Tibial nerve (tissue), 4 donors: Measurements from ENCODE around the gene CLTCL1. TPM values are rescaled to one million over a fixed set of nuclear protein-coding genes. Genes with fewer than 3 reads are reported as not detected.
"Not testable (repeated sequence)": the region's sequence is repeated elsewhere in the genome, so short reads cannot be mapped to it uniquely, and the experiment has no call there.

Source experiments
- DNase-seq, 2 donors: peaks; one replicate each; pipeline ENCODE4 v3.0.0-alpha.2; 2019; ENCODE audit warnings: low spot score in 2 of 2
- H3K27ac ChIP-seq, 4 donors: fragments of 200-600 bp; sonication (generic) in 3 of 4; one replicate each; pipeline ENCODE4 v1.5.1; 2017 to 2019; ENCODE audit warnings: mild to moderate bottlenecking in 1 of 4
- H3K27me3 ChIP-seq, 2 donors: fragments of 200-600 bp; sonication (generic) in 1 of 2; one replicate each; pipeline versions ENCODE4 v1.5.1 to v1.6.0; 2017 to 2019
- H3K36me3 ChIP-seq, 3 donors: fragments of 200-600 bp; sonication (generic); one replicate each; pipeline ENCODE4 v1.5.1; 2018 to 2019
- H3K4me1 ChIP-seq, 4 donors: fragments of 200-600 bp; sonication (generic) in 3 of 4; one replicate each; pipeline ENCODE4 v1.5.1; 2017 to 2019
- H3K4me3 ChIP-seq, 4 donors: fragments of 200-600 bp; sonication (generic) in 3 of 4; one replicate each; pipeline ENCODE4 v1.5.1; 2017 to 2019; ENCODE audit warnings: mild to moderate bottlenecking in 1 of 4, moderate library complexity in 1 of 4
- H3K9me3 ChIP-seq, 4 donors: fragments of 200-600 bp; sonication (generic) in 3 of 4; one replicate each; pipeline ENCODE4 v1.5.1; 2017 to 2019
- EP300 ChIP-seq, 2 donors: sonication (generic); formaldehyde crosslinking; IDR thresholded peaks; one replicate each; pipeline ENCODE4 v1.6.1; 2017; ENCODE audit warnings: antibody characterized with exemption in 2 of 2, mild to moderate bottlenecking in 1 of 2
- POLR2A ChIP-seq, 2 donors: fragments of 450-650 bp; IDR thresholded peaks; one replicate each; pipeline ENCODE4 v1.6.1; 2017; ENCODE audit warnings: antibody characterized with exemption in 2 of 2, mild to moderate bottlenecking in 2 of 2, moderate library complexity in 2 of 2
- WGBS, 2 donors: methylation state at CpG; one replicate each; pipeline ENCODE4 v1.1.5; 2018; 5-methylcytosine and 5-hydroxymethylcytosine counted together
- total RNA-seq, 4 donors: library from RNA; depleted of rRNA; stranded (reverse); fragments of >200 nt; gene quantifications; one replicate each; pipeline ENCODE4 v1.1.0, GENCODE V29; 2016
- TF ChIP-seq, protein P1 (sequence below), 5 experiments: fragments of 200-600 bp in 3 of 5; fragments of 450-650 bp in 2 of 5; sonication (generic) in 3 of 5; IDR thresholded peaks; one replicate each; pipeline ENCODE4 v1.5.1; 2016 to 2019; ENCODE audit warnings: antibody characterized with exemption in 5 of 5, mild to moderate bottlenecking in 3 of 5, moderate library complexity in 2 of 5

Gene CLTCL1
- total RNA-seq, 4 donors from 2014 or later = 22.6 to 35.9 (median 26.8) TPM

DNA sequence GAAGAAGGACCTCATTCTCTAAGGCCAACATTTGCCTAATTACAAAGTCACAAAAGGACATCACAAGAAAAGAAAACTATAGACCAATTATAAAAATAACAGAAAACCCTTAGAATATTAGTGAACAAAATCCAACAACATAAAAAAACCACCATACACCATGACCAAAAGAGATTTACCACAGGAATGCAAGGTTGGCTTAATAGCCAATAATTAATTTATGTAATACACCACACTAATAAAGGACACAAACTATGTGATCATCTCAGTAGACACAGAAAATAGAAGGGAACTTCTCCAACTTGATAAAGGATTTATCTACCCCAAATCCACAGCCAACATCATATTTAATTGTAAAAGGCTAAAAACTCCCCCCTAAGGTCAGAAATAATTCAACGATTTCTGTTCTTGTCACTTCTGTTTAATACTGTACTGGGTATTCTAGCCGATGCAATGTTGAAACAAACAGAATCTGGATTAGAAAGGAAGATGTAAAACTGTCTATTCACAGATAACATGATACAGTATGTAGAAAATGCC lies 24.9 kb downstream of the CLTCL1 start:
- no peak for DNase-seq
- Histone ChIP-seq H3K4me3 (no peak overlapping the region), H3K36me3 (peaks cover 0 to 35% (median 0%) of the 10 kb centered on the region in 3 donors), H3K4me1 (no peaks in the 10 kb centered on the region), H3K27ac (no peak overlapping the region), H3K9me3 (peaks cover 0 to 26% (median 6%) of the 10 kb centered on the region in 4 donors), H3K27me3 (no peaks in the 10 kb centered on the region)
- no peak for TF ChIP-seq POLR2A (IDR thresholded peaks at IDR 0.05)
- TF ChIP-seq, protein P1, sequence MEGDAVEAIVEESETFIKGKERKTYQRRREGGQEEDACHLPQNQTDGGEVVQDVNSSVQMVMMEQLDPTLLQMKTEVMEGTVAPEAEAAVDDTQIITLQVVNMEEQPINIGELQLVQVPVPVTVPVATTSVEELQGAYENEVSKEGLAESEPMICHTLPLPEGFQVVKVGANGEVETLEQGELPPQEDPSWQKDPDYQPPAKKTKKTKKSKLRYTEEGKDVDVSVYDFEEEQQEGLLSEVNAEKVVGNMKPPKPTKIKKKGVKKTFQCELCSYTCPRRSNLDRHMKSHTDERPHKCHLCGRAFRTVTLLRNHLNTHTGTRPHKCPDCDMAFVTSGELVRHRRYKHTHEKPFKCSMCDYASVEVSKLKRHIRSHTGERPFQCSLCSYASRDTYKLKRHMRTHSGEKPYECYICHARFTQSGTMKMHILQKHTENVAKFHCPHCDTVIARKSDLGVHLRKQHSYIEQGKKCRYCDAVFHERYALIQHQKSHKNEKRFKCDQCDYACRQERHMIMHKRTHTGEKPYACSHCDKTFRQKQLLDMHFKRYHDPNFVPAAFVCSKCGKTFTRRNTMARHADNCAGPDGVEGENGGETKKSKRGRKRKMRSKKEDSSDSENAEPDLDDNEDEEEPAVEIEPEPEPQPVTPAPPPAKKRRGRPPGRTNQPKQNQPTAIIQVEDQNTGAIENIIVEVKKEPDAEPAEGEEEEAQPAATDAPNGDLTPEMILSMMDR (IDR thresholded peaks at IDR 0.05) = no peak
- no peak for TF ChIP-seq EP300 (IDR thresholded peaks at IDR 0.05)
- WGBS, 2 donors = 96 to 98% methylated on average over 2 of the region's 2 CpGs

DNA sequence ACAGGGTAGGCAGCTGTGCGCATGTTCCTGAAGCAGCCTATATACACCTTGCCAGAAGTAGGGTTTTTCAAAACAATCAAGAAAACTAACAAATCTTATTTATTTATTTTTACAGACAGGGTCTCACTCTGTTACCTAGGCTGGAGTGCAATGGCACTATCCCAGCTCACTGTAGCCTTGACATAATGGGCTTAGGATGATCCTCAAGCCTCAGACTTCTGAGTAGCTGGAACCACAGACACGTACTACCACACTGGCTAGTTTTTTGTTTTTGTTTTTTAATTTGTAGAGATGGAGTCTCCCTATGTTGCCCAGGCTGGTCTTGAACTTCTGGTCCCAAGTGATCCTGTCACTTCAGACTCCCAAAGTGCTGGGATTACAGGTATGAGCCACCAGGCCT lies 25.7 kb downstream of the CLTCL1 start:
- no peak for DNase-seq
- Histone ChIP-seq H3K27ac (no peak overlapping the region), H3K4me3 (no peak overlapping the region), H3K36me3 (peaks cover 0 to 40% (median 0%) of the 10 kb centered on the region in 3 donors), H3K9me3 (peaks cover 0 to 26% (median 6%) of the 10 kb centered on the region in 4 donors), H3K4me1 (no peaks in the 10 kb centered on the region), H3K27me3 (no peaks in the 10 kb centered on the region)
- WGBS, 2 donors = 94 to 97% methylated on average over 2 of the region's 2 CpGs
- TF ChIP-seq POLR2A (IDR thresholded peaks at IDR 0.05) (no peak), EP300 (IDR thresholded peaks at IDR 0.05) (no peak)
- TF ChIP-seq, protein P1 (IDR thresholded peaks at IDR 0.05) = no peak

GRCh38 chr22:19260804-19261203 lies 30.7 kb downstream of the CLTCL1 start:
- no peak overlapping the region for H3K4me3 ChIP-seq
- no peak for DNase-seq
- H3K27me3 ChIP-seq = no peaks in the 10 kb centered on the region
- peaks cover 0 to 26% (median 0%) of the 10 kb centered on the region in 3 donors for H3K36me3 ChIP-seq
- H3K4me1 ChIP-seq = peaks cover 0 to 10% (median 4%) of the 10 kb centered on the region in 4 donors
- no peak overlapping the region for H3K27ac ChIP-seq
- H3K9me3 ChIP-seq = peaks cover 0 to 8% (median under 1%) of the 10 kb centered on the region in 4 donors
- 87 to 96% methylated on average over 6 of the region's 6 CpGs for WGBS, 2 donors
- TF ChIP-seq, protein P1 (IDR thresholded peaks at IDR 0.05) = no peak
- TF ChIP-seq EP300 (IDR thresholded peaks at IDR 0.05) = no peak
- TF ChIP-seq POLR2A (IDR thresholded peaks at IDR 0.05) = no peak

DNA sequence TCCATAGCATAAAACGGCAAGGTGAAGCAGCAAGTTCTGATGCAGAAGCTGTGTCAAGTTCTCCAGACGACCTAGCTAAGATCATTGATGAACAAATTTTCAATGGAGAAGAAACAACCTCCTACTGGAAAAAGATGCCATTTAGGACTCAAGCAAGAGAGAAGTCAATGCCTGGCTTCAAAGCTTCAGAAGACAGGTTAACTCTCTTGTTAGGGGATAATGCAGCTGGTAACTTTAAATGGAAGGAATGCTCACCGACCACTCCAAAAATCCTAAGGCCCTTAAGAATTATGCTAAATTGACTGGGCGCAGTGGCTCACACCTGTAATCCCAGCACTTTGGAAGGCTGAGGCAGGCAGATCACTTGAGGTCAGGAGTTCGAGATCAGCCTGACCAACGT lies 31.3 kb downstream of the CLTCL1 start:
- 88 to 93% methylated on average over 6 of the region's 6 CpGs for WGBS, 2 donors
- Histone ChIP-seq H3K4me3 (no peak overlapping the region), H3K27me3 (no peaks in the 10 kb centered on the region), H3K9me3 (peaks cover 0 to 10% (median 0%) of the 10 kb centered on the region in 4 donors), H3K27ac (peak overlapping the region in 1 of 4 donors; percentile 51), H3K36me3 (peaks cover 0 to 28% (median 0%) of the 10 kb centered on the region in 3 donors), H3K4me1 (peaks cover 0 to 10% (median 4%) of the 10 kb centered on the region in 4 donors)
- TF ChIP-seq, protein P1 (IDR thresholded peaks at IDR 0.05) = no peak
- TF ChIP-seq EP300 (IDR thresholded peaks at IDR 0.05) (no peak), POLR2A (IDR thresholded peaks at IDR 0.05) (no peak)
- no peak for DNase-seq

DNA sequence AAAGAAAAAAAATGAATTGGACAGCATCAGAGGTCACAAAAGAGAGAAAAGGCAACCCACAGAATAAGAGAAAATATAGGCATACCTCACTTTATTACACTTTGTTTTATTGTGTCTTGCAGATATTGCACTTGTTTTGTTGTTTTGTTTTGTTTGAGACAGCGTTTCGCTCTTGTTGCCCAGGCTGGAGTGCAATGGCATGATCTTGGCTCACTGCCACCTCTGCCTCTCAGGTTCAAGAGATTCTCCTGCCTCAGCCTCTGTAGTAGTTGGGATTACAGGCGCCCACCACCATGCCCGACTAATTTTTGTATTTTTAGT lies 32.6 kb downstream of the CLTCL1 start:
- Histone ChIP-seq H3K9me3 (peaks cover 0 to 11% (median 0%) of the 10 kb centered on the region in 4 donors), H3K27ac (peak overlapping the region in 1 of 4 donors; percentile 52), H3K36me3 (peaks cover 0 to 30% (median 0%) of the 10 kb centered on the region in 3 donors)
- H3K4me3 ChIP-seq, DNase-seq, H3K4me1 ChIP-seq, H3K27me3 ChIP-seq: not testable (repeated sequence)
- 96 to 97% methylated on average over 4 of the region's 4 CpGs for WGBS, 2 donors
